Retina (tissue), 1 donor: ENCODE data around the gene CENPC.
"Not testable (repeated sequence)": the region's sequence is repeated elsewhere in the genome, so short reads cannot be mapped to it uniquely, and the experiment has no call there.

Source experiments
- DNase-seq: peaks from one replicate; pipeline ENCODE4 v3.0.0-alpha.2; 2016

CENPC gene

DNA sequence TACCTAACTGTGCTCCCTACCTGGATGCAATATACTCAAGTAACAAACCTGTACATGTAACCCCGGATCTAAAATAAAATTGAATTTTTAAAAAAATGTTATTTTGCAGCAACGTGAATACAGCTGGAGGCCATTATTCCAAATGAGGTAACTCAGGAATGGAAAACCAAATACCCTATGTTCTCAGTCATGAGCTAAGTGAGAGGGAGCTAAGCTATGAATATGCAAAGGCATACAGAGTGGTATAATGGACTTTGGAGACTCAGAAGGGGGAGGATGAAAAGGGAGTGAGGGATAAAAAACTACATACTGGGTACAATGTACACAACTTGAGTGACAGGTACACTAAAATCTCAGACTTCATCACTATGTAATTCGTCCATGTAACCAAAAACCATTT is 78.6 kb downstream of the CENPC start:
- DNase-seq = no peak

- no peak for DNase-seq
Measured at GRCh38 chr4:67465763-67466052, 79.6 kb downstream of the CENPC start.

- no peak for DNase-seq
Measured at GRCh38 chr4:67465032-67465762, 80.1 kb downstream of the CENPC start.

DNA sequence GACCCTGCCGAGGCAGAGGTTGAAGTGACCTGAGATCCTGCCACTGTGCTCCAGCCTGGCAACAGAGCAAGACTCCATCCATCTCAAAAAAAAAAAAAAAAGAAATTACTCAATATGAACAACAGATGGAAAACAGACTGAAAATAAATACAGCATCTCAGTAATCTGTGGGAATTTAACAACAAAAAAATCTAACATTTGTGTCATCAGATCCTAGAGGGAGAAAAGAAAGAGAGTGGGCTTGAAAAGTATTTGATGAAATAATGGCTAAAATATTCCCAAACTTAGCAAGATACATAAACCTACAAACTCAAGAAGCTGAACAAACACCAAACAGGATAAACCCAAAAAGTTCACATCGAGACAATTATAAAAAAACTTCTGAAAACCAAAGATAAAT is 84.7 kb downstream of the CENPC start:
- no peak for DNase-seq

- no peak for DNase-seq
Measured at GRCh38 chr4:67459164-67459563, 86.1 kb downstream of the CENPC start.

GRCh38 chr4:67456577-67457196 is 88.6 kb downstream of the CENPC start:
- no peak for DNase-seq

GRCh38 chr4:67452846-67453205 is 92.5 kb downstream of the CENPC start:
- DNase-seq = not testable (repeated sequence)

- DNase-seq = no peak
Measured at GRCh38 chr4:67452100-67452845, 93.0 kb downstream of the CENPC start.

DNA sequence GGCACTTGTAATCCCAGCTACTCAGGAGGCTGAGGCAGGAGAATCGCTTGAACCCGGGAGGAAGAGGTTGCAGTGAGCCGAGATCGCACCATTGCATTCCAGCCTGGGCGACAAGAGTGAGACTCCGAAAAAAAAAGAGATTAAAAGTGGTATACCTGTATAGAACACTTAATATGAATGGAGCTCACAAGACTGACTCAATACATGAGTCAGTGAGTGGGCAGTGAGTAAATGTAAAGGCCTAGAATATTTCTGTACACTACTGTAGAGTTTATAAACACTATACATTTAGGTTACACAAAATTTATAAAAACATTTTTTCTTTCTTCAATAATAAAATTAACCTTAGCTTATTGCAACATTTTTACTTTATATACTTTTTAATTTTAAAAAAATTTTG is 93.8 kb downstream of the CENPC start:
- no peak for DNase-seq

GRCh38 chr4:67448621-67449020 is 96.7 kb downstream of the CENPC start:
- no peak for DNase-seq

GRCh38 chr4:67447873-67448272 is 97.4 kb downstream of the CENPC start:
- DNase-seq = no peak

DNA sequence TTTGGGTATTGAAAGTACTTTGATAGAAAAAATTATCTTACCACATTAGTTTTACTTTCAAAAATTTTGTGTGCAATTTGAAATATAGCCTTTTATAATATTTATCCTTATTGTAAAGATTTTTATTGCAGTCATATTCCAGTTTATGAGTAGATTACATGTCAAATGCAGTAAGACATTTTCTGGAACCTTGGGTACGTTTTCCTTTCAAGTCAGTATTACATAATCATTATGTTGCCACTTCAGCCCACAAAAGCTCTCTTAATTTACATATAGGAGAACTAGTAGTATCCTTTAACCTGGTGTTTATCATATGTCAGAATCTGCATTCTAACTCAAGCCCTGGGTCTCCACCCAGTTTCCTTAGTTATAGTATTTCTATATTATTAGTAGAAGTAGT is 98.5 kb downstream of the CENPC start:
- DNase-seq = no peak

- DNase-seq = peak; percentile 10
Measured at GRCh38 chr4:67445881-67446280, 99.4 kb downstream of the CENPC start.

GRCh38 chr4:67438975-67439374 is 106.3 kb downstream of the CENPC start:
- DNase-seq = no peak

- no peak for DNase-seq
Measured at GRCh38 chr4:67437974-67438713, 107.2 kb downstream of the CENPC start.

GRCh38 chr4:67436742-67437141 is 108.6 kb downstream of the CENPC start:
- no peak for DNase-seq

- DNase-seq = no peak
Measured at GRCh38 chr4:67430989-67431388, 114.3 kb downstream of the CENPC start.

- DNase-seq = no peak
Measured at GRCh38 chr4:67428819-67429218, 116.5 kb downstream of the CENPC start.
